H1 (cell line): Measurements from ENCODE around the gene ZNF654. TPM values are rescaled to one million over a fixed set of nuclear protein-coding genes. Genes with fewer than 3 reads are reported as not detected.

Source experiments
- CBX8 ChIP-seq: fragments of 300-800, 300-1000 bp; sonication (generic); IDR thresholded peaks from 2 replicates; pipeline ENCODE4 v1.7.1; 2016; ENCODE audit warnings: low read depth, low read length, borderline replicate concordance
- TAF1 ChIP-seq: IDR thresholded peaks from 2 replicates; pipeline ENCODE4 v1.6.1; 2011; ENCODE audit warnings: mild to moderate bottlenecking, low read depth, low read length
- polyA plus RNA-seq, 7 experiments: library from polyadenylated mRNA; depleted of rRNA in 3 of 7; stranded (reverse) in 5 of 7; unstranded in 2 of 7; fragments of >200 nt in 5 of 7; fragments of 200-250 nt in 2 of 7; gene quantifications; 1 replicate in 5 of 7; 2 replicates in 1 of 7; 4 replicates in 1 of 7; pipeline versions ENCODE4 v1.2.1 to v1.2.3, GENCODE V29; 2011 to 2013; ENCODE audit warnings: missing spikeins in 2 of 7, mixed read lengths in 2 of 7
- total RNA-seq: library from RNA; stranded (reverse); fragmentation: NEBNext Ultra II Directional; extraction: Animal tissue kit (Norgen Biotek cat#: 25700); gene quantifications from 2 replicates; pipeline ENCODE4 v1.2.1, GENCODE V29; 2021

Gene ZNF654
- total and polyA plus RNA-seq, 2 of the 8 experiments (the other 6 are each of a cell fraction or from before 2014, with no cell fraction given): 0.47 to 5.3 TPM

DNA sequence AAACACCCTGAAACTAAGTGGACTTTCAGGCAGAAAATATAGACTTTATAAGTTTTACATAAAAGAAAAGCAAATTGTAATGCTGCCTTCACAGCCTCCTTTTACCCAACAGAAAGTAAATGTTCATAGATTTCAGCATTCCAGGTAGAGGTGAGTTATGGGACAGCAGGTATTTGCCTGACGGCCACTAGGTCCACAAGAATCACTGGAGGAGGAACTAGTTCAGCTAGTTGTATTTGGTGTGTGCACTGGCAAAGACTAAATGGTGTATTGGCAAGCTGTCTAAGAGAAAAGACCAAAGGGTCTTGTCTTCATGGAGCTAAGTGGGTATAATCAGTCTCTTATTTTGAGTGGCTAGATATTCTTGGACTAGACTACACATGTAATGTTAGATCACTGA, 34.2 kb downstream of the ZNF654 start (continued):
- TF ChIP-seq TAF1 (no peak), CBX8 (no peak)
